ENCODE data around the gene COCH. TPM values are rescaled to one million over a fixed set of nuclear protein-coding genes. Genes with fewer than 3 reads are reported as not detected.
A peak's percentile ranks its signal among the peaks of the same experiment; 100 is the strongest.

COCH gene
- total RNA-seq, 4 donors from 2014 or later: 0.42 to 4.5 (median 3.0) TPM

- H3K27ac ChIP-seq (replicated peaks in 1 of 4): no peak overlapping the region
- no peak for DNase-seq (ENCODE audit: extremely low spot score)
- peak overlapping the region; percentile 60 to 64 (median 61) for H3K4me3 ChIP-seq
- H3K27me3 ChIP-seq: peaks cover 6 to 40% (median 22%) of the 10 kb centered on the region in 4 donors
- H3K4me1 ChIP-seq: peaks cover 14 to 23% (median 20%) of the 10 kb centered on the region in 4 donors
- TF ChIP-seq, protein P1, sequence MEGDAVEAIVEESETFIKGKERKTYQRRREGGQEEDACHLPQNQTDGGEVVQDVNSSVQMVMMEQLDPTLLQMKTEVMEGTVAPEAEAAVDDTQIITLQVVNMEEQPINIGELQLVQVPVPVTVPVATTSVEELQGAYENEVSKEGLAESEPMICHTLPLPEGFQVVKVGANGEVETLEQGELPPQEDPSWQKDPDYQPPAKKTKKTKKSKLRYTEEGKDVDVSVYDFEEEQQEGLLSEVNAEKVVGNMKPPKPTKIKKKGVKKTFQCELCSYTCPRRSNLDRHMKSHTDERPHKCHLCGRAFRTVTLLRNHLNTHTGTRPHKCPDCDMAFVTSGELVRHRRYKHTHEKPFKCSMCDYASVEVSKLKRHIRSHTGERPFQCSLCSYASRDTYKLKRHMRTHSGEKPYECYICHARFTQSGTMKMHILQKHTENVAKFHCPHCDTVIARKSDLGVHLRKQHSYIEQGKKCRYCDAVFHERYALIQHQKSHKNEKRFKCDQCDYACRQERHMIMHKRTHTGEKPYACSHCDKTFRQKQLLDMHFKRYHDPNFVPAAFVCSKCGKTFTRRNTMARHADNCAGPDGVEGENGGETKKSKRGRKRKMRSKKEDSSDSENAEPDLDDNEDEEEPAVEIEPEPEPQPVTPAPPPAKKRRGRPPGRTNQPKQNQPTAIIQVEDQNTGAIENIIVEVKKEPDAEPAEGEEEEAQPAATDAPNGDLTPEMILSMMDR (IDR thresholded peaks at IDR 0.05): no peak
- no peak for TF ChIP-seq EP300 (IDR thresholded peaks at IDR 0.05)
- no peak for TF ChIP-seq POLR2AphosphoS5 (IDR thresholded peaks at IDR 0.05)
- TF ChIP-seq POLR2A (IDR thresholded peaks at IDR 0.05; ENCODE audit: low read depth): no peak
- 43% methylated on average over 9 of the region's 9 CpGs for WGBS
- intact Hi-C loops (cut with DNase I): no loop called here
- no peaks in the 10 kb centered on the region for H3K9me3 ChIP-seq
- H3K36me3 ChIP-seq: no peaks in the 10 kb centered on the region
Measured at GRCh38 chr14:30875788-30876053, 1.4 kb downstream of the COCH start.

DNA sequence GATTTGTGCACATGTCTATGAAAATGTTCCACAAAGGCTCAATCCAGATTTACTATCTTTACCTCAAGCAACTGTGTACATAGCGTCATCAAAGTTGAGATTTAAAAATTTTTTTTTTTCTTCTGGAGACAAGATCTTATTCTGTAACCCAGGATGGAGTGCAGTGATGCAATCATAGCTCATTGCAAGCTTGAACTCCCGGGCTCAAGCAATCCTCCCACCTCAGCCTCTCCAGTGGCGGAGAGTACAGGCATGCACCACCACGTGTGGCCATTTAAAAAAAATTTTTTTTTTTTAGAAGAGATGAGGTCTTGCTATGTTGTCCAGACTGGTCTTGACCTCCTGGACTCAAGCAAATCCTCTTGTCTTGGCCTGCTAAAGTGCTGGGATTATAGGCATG lies 2.3 kb downstream of the COCH start:
- H3K9me3 ChIP-seq: no peaks in the 10 kb centered on the region
- H3K27me3 ChIP-seq: peaks cover 6 to 32% (median 22%) of the 10 kb centered on the region in 4 donors
- 63% methylated on average over 4 of the region's 4 CpGs for WGBS
- DNase-seq (ENCODE audit: extremely low spot score): no peak
- TF ChIP-seq, protein P1 (IDR thresholded peaks at IDR 0.05): no peak
- TF ChIP-seq POLR2AphosphoS5 (IDR thresholded peaks at IDR 0.05) (no peak), EP300 (IDR thresholded peaks at IDR 0.05) (no peak), POLR2A (IDR thresholded peaks at IDR 0.05; ENCODE audit: low read depth) (no peak)
- intact Hi-C loops (cut with DNase I): no loop called here
- H3K36me3 ChIP-seq: no peaks in the 10 kb centered on the region
- H3K4me1 ChIP-seq: peaks cover 14 to 23% (median 20%) of the 10 kb centered on the region in 4 donors
- no peak overlapping the region for H3K4me3 ChIP-seq
- H3K27ac ChIP-seq (replicated peaks in 1 of 4): no peak overlapping the region

GRCh38 chr14:30882431-30882830 lies 8.1 kb downstream of the COCH start:
- no peak for TF ChIP-seq POLR2A (IDR thresholded peaks at IDR 0.05; ENCODE audit: low read depth)
- no peak for TF ChIP-seq EP300 (IDR thresholded peaks at IDR 0.05)
- TF ChIP-seq, protein P1 (IDR thresholded peaks at IDR 0.05): no peak
- no peak for TF ChIP-seq POLR2AphosphoS5 (IDR thresholded peaks at IDR 0.05)
- no peaks in the 10 kb centered on the region for H3K36me3 ChIP-seq
- no peaks in the 10 kb centered on the region for H3K27me3 ChIP-seq
- intact Hi-C loops (cut with DNase I): no loop called here
- H3K4me1 ChIP-seq: no peaks in the 10 kb centered on the region
- 43% methylated on average over 1 of the region's 1 CpG for WGBS
- no peak overlapping the region for H3K27ac ChIP-seq (replicated peaks in 1 of 4)
- H3K9me3 ChIP-seq: no peaks in the 10 kb centered on the region
- DNase-seq (ENCODE audit: extremely low spot score): no peak
- H3K4me3 ChIP-seq: no peak overlapping the region

GRCh38 chr14:30883508-30884294 lies 9.3 kb downstream of the COCH start:
- 80% methylated on average over 6 of the region's 6 CpGs for WGBS
- intact Hi-C loops (cut with DNase I): no loop called here
- no peak overlapping the region for H3K27ac ChIP-seq (replicated peaks in 1 of 4)

More at GRCh38 chr14:30883508-30884294, 9.3 kb downstream of the COCH start:
- no peak for DNase-seq (ENCODE audit: extremely low spot score)
- Histone ChIP-seq H3K36me3 (no peaks in the 10 kb centered on the region), H3K9me3 (no peaks in the 10 kb centered on the region), H3K27me3 (no peaks in the 10 kb centered on the region), H3K4me3 (no peak overlapping the region), H3K4me1 (no peaks in the 10 kb centered on the region)
- TF ChIP-seq POLR2AphosphoS5 (IDR thresholded peaks at IDR 0.05) (no peak), EP300 (IDR thresholded peaks at IDR 0.05) (no peak), POLR2A (IDR thresholded peaks at IDR 0.05; ENCODE audit: low read depth) (no peak)
- TF ChIP-seq, protein P1 (IDR thresholded peaks at IDR 0.05): no peak
